GM10266 (cell line): Measurements from ENCODE around the gene FTO.

Source experiments
- DNase-seq: peaks from one replicate; pipeline ENCODE4 v3.0.0; 2012; ENCODE audit errors: extremely low spot score
- TF ChIP-seq, protein P1 (sequence below): IDR thresholded peaks from 2 replicates; pipeline ENCODE4 v1.5.1; 2012; ENCODE audit warnings: mild to moderate bottlenecking, low read depth; ENCODE audit not compliant: control insufficient read depth, insufficient read depth; ENCODE audit errors: missing control alignments

The FTO gene

GRCh38 chr16:54040975-54041374 lies 337.0 kb downstream of the FTO start:
- DNase-seq: no peak

DNA sequence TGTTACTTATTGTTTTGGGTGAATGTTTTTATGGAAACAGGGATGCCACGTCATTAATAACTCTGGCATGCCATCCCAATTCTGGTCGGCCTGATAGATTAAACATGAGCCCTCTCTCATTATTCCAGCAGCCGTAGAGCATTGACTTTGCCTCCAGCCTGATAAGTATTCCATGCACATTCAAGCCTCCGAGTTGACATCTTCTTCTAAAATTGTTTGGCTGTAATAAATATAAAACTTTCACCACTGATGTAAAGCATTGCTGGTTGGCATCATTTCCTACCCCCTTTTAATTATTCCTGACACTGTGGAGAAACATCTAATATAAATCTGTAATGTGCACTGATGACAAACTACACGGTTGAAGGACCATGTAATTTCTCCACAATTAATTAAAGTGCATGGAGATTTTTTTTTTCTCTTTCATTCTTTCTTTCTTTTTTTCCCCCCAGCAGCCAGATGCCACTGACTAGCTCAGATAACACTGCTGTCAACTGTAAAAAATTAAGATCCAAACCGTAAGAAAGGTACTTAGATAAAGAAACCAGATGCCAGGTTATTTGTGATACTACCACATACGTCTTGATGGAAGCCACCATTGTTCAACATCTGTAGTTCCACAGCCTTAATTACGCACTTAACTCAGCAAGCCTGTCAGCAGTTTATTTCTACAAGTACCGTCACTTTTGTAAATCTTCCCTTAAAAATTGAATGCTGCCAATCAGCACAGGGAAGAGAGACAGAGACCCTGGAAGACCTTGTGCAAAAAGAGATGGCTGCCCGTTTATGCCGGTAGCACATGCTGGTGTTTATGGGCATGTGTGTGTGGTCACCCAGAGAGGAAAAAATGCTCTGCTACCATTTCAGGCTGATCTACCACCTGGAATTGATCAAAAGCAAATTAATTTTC lies 344.9 kb downstream of the FTO start:
- DNase-seq: no peak
- TF ChIP-seq, protein P1, sequence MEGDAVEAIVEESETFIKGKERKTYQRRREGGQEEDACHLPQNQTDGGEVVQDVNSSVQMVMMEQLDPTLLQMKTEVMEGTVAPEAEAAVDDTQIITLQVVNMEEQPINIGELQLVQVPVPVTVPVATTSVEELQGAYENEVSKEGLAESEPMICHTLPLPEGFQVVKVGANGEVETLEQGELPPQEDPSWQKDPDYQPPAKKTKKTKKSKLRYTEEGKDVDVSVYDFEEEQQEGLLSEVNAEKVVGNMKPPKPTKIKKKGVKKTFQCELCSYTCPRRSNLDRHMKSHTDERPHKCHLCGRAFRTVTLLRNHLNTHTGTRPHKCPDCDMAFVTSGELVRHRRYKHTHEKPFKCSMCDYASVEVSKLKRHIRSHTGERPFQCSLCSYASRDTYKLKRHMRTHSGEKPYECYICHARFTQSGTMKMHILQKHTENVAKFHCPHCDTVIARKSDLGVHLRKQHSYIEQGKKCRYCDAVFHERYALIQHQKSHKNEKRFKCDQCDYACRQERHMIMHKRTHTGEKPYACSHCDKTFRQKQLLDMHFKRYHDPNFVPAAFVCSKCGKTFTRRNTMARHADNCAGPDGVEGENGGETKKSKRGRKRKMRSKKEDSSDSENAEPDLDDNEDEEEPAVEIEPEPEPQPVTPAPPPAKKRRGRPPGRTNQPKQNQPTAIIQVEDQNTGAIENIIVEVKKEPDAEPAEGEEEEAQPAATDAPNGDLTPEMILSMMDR: no peak

More at GRCh38 chr16:54040975-54041374, 337.0 kb downstream of the FTO start:
- TF ChIP-seq, protein P1: no peak

- TF ChIP-seq, protein P1: no peak
- no peak for DNase-seq
Measured at GRCh38 chr16:54049591-54050458, 345.9 kb downstream of the FTO start.

DNA sequence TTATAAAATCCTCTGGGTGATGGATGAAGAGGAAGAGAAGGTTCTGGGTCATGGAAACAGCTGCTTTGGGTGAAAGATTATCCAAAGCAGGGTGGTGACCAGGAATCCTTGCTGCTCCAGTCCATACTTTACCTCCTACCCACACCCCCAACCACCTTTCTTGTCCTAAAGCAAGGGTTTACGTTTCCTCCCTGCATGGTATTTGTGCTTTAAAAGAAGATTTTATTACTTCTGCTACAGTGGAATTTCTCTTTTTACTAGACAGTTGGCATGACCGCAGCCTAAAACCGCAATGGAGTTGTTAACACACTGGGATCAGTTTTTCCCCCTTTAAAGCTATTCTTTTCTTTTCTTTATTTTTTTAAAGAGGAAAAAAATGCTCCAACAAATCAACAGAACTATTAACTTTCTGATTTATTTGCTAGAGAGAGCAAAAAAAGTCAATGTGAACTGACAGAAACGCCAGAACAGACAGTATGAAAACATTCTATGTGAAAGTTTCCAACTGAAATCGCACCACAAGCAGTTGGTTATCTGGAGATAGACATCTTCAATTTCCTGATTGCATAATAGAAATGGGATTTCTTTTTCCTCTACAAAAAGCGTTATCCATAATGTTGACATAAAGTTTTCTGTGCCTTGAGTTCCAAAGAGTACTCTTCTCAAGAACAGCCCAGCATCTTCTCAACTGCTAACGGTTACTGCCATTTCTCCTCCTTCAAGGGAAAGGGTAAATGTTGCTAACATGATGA lies 346.7 kb downstream of the FTO start:
- DNase-seq: no peak
- TF ChIP-seq, protein P1: no peak

DNA sequence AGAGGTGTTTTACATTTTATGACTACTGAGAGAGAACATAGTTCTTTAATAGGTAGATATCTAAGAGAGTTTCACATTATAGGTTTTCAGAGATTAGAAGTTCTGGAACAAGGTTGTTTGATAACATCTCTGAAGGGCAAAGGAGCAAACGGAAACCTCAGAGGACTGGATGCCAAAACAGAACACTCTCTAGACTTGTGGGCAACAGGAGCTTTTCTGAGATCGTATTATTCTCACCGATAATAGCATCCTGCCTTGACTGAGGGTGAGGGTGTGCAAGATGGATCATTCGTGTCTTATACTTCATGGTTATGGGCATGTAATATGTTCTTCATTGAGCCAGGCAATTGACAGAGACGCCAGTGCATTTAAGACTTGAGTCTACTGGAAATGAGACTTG lies 347.9 kb downstream of the FTO start:
- DNase-seq: no peak
- TF ChIP-seq, protein P1: no peak

DNA sequence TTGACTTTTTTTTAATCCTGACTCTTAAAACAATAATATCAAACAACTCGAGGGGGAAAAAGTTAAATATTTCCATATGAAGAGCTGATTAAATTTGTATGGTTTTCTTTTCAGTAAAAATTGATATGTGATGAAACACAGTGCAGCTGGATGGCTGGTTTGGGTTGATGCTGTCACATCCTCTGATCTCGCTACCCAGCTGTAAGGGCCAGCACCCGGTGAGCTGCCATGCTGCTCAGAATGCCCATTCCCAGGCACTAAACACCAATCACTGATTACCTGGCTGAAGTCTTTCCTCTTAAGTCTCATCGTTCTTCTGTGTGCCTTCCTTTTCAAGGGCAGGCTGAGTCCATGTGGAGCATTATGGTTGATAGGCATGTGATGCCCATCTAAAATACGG lies 348.3 kb downstream of the FTO start:
- TF ChIP-seq, protein P1: no peak
- no peak for DNase-seq
